ENCODE measurements around the gene PCDHGB4.

GRCh38 chr5:141411575-141411974 is 24.1 kb downstream of the PCDHGB4 start:
- TF ChIP-seq CTCF (IDR thresholded peaks at IDR 0.05) (no peak), ZFX (IDR thresholded peaks at IDR 0.05; ENCODE audit: borderline replicate concordance) (no peak)
